ENCODE results near the gene ALDH1A2. TPM values are rescaled to one million over a fixed set of nuclear protein-coding genes. Genes with fewer than 3 reads are reported as not detected.

Gene ALDH1A2
- polyA plus RNA-seq, 1 of the 3 experiments (the other 2 are of a cell fraction) = not detected

DNA sequence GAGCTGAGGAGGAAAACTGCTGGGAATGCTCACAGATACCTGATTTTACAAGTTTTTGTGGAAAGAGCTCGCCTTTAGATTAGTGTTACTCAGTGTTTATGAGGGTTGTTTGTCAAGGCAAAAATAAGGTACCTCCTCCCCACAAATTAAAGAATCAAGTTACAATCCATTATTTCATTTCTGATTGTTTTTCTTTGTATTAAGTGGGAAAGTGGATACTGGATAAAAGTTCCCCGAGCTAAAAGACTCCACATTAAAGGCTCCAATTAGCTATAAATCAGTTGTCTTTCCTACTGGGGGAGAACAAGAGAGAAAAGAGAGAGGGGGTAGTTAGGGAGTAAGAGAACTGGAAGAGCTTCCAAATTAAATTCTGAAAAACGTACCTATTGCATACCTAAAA lies 1.9 kb downstream of the ALDH1A2 start:
- Histone ChIP-seq H3K27ac (ENCODE audit: low read depth in 2 of 2, low read length in 1 of 2) (no peak overlapping the region), H3F3A (replicated peaks; ENCODE audit: insufficient read depth) (no peaks in the 10 kb centered on the region), H3K36me3 (replicated peaks in 1 of 2; ENCODE audit: control insufficient read depth in 1 of 2, insufficient read depth in 2 of 2, low read length in 1 of 2) (no peaks in the 10 kb centered on the region), H3K27me3 (ENCODE audit: insufficient read depth) (peaks cover 37% of the 10 kb centered on the region), H3K4me1 (ENCODE audit: control insufficient read depth in 1 of 2, insufficient read depth in 2 of 2, low read depth in 1 of 2, low read length in 1 of 2) (no peaks in the 10 kb centered on the region; a peak in 1 of 4 replicates), H3K79me2 (ENCODE audit: insufficient read depth) (no peaks in the 10 kb centered on the region), H3K4me2 (no peak overlapping the region), H3K9ac (no peak overlapping the region), H4K20me1 (ENCODE audit: insufficient read depth) (no peaks in the 10 kb centered on the region), H3K4me3 (ENCODE audit: low read depth in 2 of 2, low read length in 1 of 2) (no peak overlapping the region), H3K9me2 (no peaks in the 10 kb centered on the region), H2AFZ (ENCODE audit: low read depth) (no peak overlapping the region), H3K9me3 (no peaks in the 10 kb centered on the region)
- ChIA-PET POLR2A (no interaction called here), CTCF (interaction anchor here (1.2 to 10.0 kb wide), 5 partner anchors 118 to 313 kb away, joined by 3 to 216 read pairs (median 4); no protein-coding TSS in a partner anchor)
- DNase-seq = no peak
- no peak for TF ChIP-seq RAD21 (IDR thresholded peaks at IDR 0.05; ENCODE audit: low read length)
- TF ChIP-seq FOSL2 (IDR thresholded peaks at IDR 0.05; ENCODE audit: borderline replicate concordance, low read depth) = no peak
- no peak for TF ChIP-seq EZH2phosphoT487 (IDR thresholded peaks at IDR 0.05; ENCODE audit: borderline replicate concordance, low read depth)
- no peak for TF ChIP-seq TAF1 (IDR thresholded peaks at IDR 0.05; ENCODE audit: borderline replicate concordance, low read depth, low read length)
- TF ChIP-seq SIN3A (IDR thresholded peaks at IDR 0.05; ENCODE audit: borderline replicate concordance, low read depth, low read length) = no peak
- 49% methylated on average over 3 of the region's 3 CpGs for WGBS (ENCODE audit: low lambda C conversion rate)

GRCh38 chr15:58062983-58063382 lies 2.5 kb downstream of the ALDH1A2 start:
- Histone ChIP-seq H2AFZ (ENCODE audit: low read depth) (no peak overlapping the region), H3K9me3 (no peaks in the 10 kb centered on the region), H3K4me2 (no peak overlapping the region), H3K4me3 (ENCODE audit: low read depth in 2 of 2, low read length in 1 of 2) (no peak overlapping the region), H3K27ac (ENCODE audit: low read depth in 2 of 2, low read length in 1 of 2) (no peak overlapping the region), H4K20me1 (ENCODE audit: insufficient read depth) (no peaks in the 10 kb centered on the region), H3K9me2 (no peaks in the 10 kb centered on the region), H3K4me1 (ENCODE audit: control insufficient read depth in 1 of 2, insufficient read depth in 2 of 2, low read depth in 1 of 2, low read length in 1 of 2) (no peaks in the 10 kb centered on the region; a peak in 2 of 4 replicates), H3K27me3 (ENCODE audit: insufficient read depth) (peaks cover 37% of the 10 kb centered on the region), H3K36me3 (replicated peaks in 1 of 2; ENCODE audit: control insufficient read depth in 1 of 2, insufficient read depth in 2 of 2, low read length in 1 of 2) (no peaks in the 10 kb centered on the region), H3K79me2 (ENCODE audit: insufficient read depth) (no peaks in the 10 kb centered on the region), H3F3A (replicated peaks; ENCODE audit: insufficient read depth) (no peaks in the 10 kb centered on the region), H3K9ac (no peak overlapping the region)
- ChIA-PET CTCF (interaction anchor here (1.2 to 2.5 kb wide), 5 partner anchors 8 to 312 kb away, joined by 3 to 10 read pairs (median 4); no protein-coding TSS in a partner anchor), POLR2A (no interaction called here)
- TF ChIP-seq FOXJ3 (CRISPR knock-in tag; IDR thresholded peaks at IDR 0.05) (no peak), POLR2AphosphoS5 (IDR thresholded peaks at IDR 0.05; ENCODE audit: low read depth, low read length) (no peak), ZBTB33 (IDR thresholded peaks at IDR 0.05; ENCODE audit: borderline replicate concordance, low read depth) (no peak), USF2 (IDR thresholded peaks at IDR 0.05; ENCODE audit: borderline replicate concordance, low read depth, low read length) (no peak), RXRA (IDR thresholded peaks at IDR 0.05; ENCODE audit: borderline replicate concordance, low read depth) (no peak), SMC3 (IDR thresholded peaks at IDR 0.05; ENCODE audit: low read depth, low read length) (no peak), TEAD4 (IDR thresholded peaks at IDR 0.05; ENCODE audit: borderline replicate concordance, insufficient read depth) (no peak), FOXM1 (IDR thresholded peaks at IDR 0.05; ENCODE audit: low read depth) (no peak), NFIC (IDR thresholded peaks at IDR 0.05; ENCODE audit: borderline replicate concordance) (no peak), JUND (IDR thresholded peaks at IDR 0.05) (no peak), EZH2phosphoT487 (IDR thresholded peaks at IDR 0.05; ENCODE audit: borderline replicate concordance, low read depth) (no peak), RFX5 (IDR thresholded peaks at IDR 0.05; ENCODE audit: low read length) (no peak), YY1 (IDR thresholded peaks at IDR 0.05; ENCODE audit: low read depth) (no peak), SIN3A (IDR thresholded peaks at IDR 0.05; ENCODE audit: borderline replicate concordance, low read depth, low read length) (no peak), GATA2 (CRISPR knock-in tag; IDR thresholded peaks at IDR 0.05) (no peak), MXI1 (IDR thresholded peaks at IDR 0.05; ENCODE audit: low read depth, low read length) (no peak), TAF1 (IDR thresholded peaks at IDR 0.05; ENCODE audit: borderline replicate concordance, low read depth, low read length) (no peak)
- TF ChIP-seq, protein P1, sequence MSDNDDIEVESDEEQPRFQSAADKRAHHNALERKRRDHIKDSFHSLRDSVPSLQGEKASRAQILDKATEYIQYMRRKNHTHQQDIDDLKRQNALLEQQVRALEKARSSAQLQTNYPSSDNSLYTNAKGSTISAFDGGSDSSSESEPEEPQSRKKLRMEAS (IDR thresholded peaks at IDR 0.05; ENCODE audit: low read depth) = no peak
- TF ChIP-seq, protein P2, sequence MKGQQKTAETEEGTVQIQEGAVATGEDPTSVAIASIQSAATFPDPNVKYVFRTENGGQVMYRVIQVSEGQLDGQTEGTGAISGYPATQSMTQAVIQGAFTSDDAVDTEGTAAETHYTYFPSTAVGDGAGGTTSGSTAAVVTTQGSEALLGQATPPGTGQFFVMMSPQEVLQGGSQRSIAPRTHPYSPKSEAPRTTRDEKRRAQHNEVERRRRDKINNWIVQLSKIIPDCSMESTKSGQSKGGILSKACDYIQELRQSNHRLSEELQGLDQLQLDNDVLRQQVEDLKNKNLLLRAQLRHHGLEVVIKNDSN (IDR thresholded peaks at IDR 0.05; ENCODE audit: borderline replicate concordance, low read depth) = no peak
- no peak for DNase-seq
- 81% methylated on average over 4 of the region's 4 CpGs for WGBS (ENCODE audit: low lambda C conversion rate)
